H9 (cell line): ENCODE measurements around the gene CSNK1G1. TPM values are rescaled to one million over a fixed set of nuclear protein-coding genes. Genes with fewer than 3 reads are reported as not detected.

Experiments
- DNase-seq: peaks from one replicate; pipeline ENCODE4 v3.0.0-alpha.2; 2017
- H2AFZ ChIP-seq: one replicate; pipeline ENCODE4 v1.6.1; 2013; ENCODE audit warnings: mild to moderate bottlenecking, low read length, control low read depth, moderate library complexity
- H2AK5ac ChIP-seq: 2 replicates; pipeline ENCODE4 v1.6.1; 2013; ENCODE audit warnings: low read length, control low read depth, mixed read lengths; ENCODE audit not compliant: insufficient read length
- H2BK120ac ChIP-seq: one replicate; pipeline ENCODE4 v1.6.1; 2013; ENCODE audit warnings: low read depth, mild to moderate bottlenecking, low read length, control low read depth, inconsistent platforms; ENCODE audit not compliant: poor library complexity, severe bottlenecking
- H2BK12ac ChIP-seq: 2 replicates; pipeline ENCODE4 v1.6.1; 2013; ENCODE audit warnings: low read length, control low read depth, mixed read lengths, low read depth; ENCODE audit not compliant: insufficient read length
- H2BK15ac ChIP-seq: 2 replicates; pipeline ENCODE4 v1.6.1; 2013; ENCODE audit warnings: low read depth, low read length, control low read depth
- H2BK20ac ChIP-seq: one replicate; pipeline ENCODE4 v1.6.1; 2013; ENCODE audit warnings: low read depth, mild to moderate bottlenecking, low read length, control low read depth, inconsistent platforms; ENCODE audit not compliant: poor library complexity, severe bottlenecking
- H2BK5ac ChIP-seq: 2 replicates; pipeline ENCODE4 v1.6.1; 2013; ENCODE audit warnings: low read length, control low read depth, mixed read lengths; ENCODE audit not compliant: insufficient read length
- H3K14ac ChIP-seq: 2 replicates; pipeline ENCODE4 v1.6.1; 2013; ENCODE audit warnings: low read length, control low read depth; ENCODE audit not compliant: insufficient read depth
- H3K18ac ChIP-seq: 2 replicates; pipeline ENCODE4 v1.6.1; 2013; ENCODE audit warnings: low read depth, mild to moderate bottlenecking, mixed read lengths, low read length, control low read depth; ENCODE audit not compliant: insufficient read length
- H3K23ac ChIP-seq: 2 replicates; pipeline ENCODE4 v1.6.1; 2013; ENCODE audit warnings: low read length, control low read depth, mixed read lengths, low read depth; ENCODE audit not compliant: insufficient read length
- H3K23me2 ChIP-seq: 2 replicates; pipeline ENCODE4 v1.6.1; 2013; ENCODE audit warnings: low read depth, mild to moderate bottlenecking, mixed read lengths, low read length, control low read depth; ENCODE audit not compliant: insufficient read length, poor library complexity, severe bottlenecking
- H3K27ac ChIP-seq: 2 replicates; pipeline ENCODE4 v1.5.1; 2013; ENCODE audit warnings: low read length, control low read depth, mixed read lengths, low read depth; ENCODE audit not compliant: insufficient read length
- H3K27me3 ChIP-seq: 2 replicates; pipeline ENCODE4 v1.6.1; 2013; ENCODE audit warnings: low read length, control low read depth, inconsistent platforms; ENCODE audit not compliant: insufficient read depth
- H3K4ac ChIP-seq: 2 replicates; pipeline ENCODE4 v1.6.1; 2013; ENCODE audit warnings: low read depth, mild to moderate bottlenecking, control low read depth, inconsistent platforms, low read length, moderate library complexity
- H3K4me1 ChIP-seq: 2 replicates; pipeline ENCODE4 v1.6.1; 2013; ENCODE audit warnings: low read length, control low read depth, inconsistent platforms; ENCODE audit not compliant: insufficient read depth
- H3K4me2 ChIP-seq: 2 replicates; pipeline ENCODE4 v1.6.1; 2013; ENCODE audit warnings: low read length, control low read depth, mixed read lengths; ENCODE audit not compliant: insufficient read length, insufficient read depth
- H3K56ac ChIP-seq: 2 replicates; pipeline ENCODE4 v1.6.1; 2013; ENCODE audit warnings: low read depth, mild to moderate bottlenecking, mixed read lengths, low read length, control low read depth; ENCODE audit not compliant: insufficient read length
- H3K79me1 ChIP-seq: 2 replicates; pipeline ENCODE4 v1.6.1; 2013; ENCODE audit warnings: low read depth, mild to moderate bottlenecking, moderate library complexity, low read length, control low read depth, inconsistent platforms; ENCODE audit not compliant: insufficient read depth, poor library complexity, severe bottlenecking
- H3K79me2 ChIP-seq: 2 replicates; pipeline ENCODE4 v1.6.1; 2013; ENCODE audit warnings: low read length, control low read depth, inconsistent platforms; ENCODE audit not compliant: insufficient read depth
- H3K9ac ChIP-seq: 2 replicates; pipeline ENCODE4 v1.6.1; 2013; ENCODE audit warnings: low read length, control low read depth, mixed read lengths; ENCODE audit not compliant: insufficient read length; ENCODE audit errors: extremely low read depth
- H3K9me3 ChIP-seq: one replicate; pipeline ENCODE4 v1.6.1; 2013; ENCODE audit warnings: low read depth, low read length, inconsistent platforms; ENCODE audit not compliant: control insufficient read depth
- H3T11ph ChIP-seq: one replicate; pipeline ENCODE4 v1.6.1; 2013; ENCODE audit warnings: mild to moderate bottlenecking, low read length, control low read depth, inconsistent platforms
- H4K20me1 ChIP-seq: one replicate; pipeline ENCODE4 v1.6.1; 2013; ENCODE audit not compliant: control insufficient read depth, insufficient read length, insufficient read depth
- H4K5ac ChIP-seq: 2 replicates; pipeline ENCODE4 v1.6.1; 2013; ENCODE audit warnings: low read depth, mild to moderate bottlenecking, mixed read lengths, low read length, control low read depth; ENCODE audit not compliant: insufficient read length
- H4K8ac ChIP-seq: replicated peaks from 2 replicates; pipeline ENCODE4 v1.6.1; 2013; ENCODE audit warnings: low read length, control low read depth, mixed read lengths, low read depth; ENCODE audit not compliant: insufficient read length
- H4K91ac ChIP-seq: 2 replicates; pipeline ENCODE4 v1.6.1; 2013; ENCODE audit warnings: low read depth, mild to moderate bottlenecking, moderate library complexity, mixed read lengths, low read length, control low read depth; ENCODE audit not compliant: insufficient read length
- H3K27ac Mint-ChIP-seq, 3 experiments: 2 replicates in 2 of 3; 3 replicates in 1 of 3; pipeline ENCODE4 v1.8.0; 2020 to 2021; ENCODE audit warnings: mixed read lengths in 3 of 3, mild to moderate bottlenecking in 1 of 3, moderate library complexity in 1 of 3
- H3K27me3 Mint-ChIP-seq: 2 replicates; pipeline ENCODE4 v1.8.0; 2021; ENCODE audit warnings: low read depth, mild to moderate bottlenecking, moderate library complexity, mixed read lengths
- H3K36me3 Mint-ChIP-seq, 3 experiments: 2 replicates in 2 of 3; 3 replicates in 1 of 3; pipeline ENCODE4 v1.8.0; 2020 to 2021; ENCODE audit warnings: low read depth in 3 of 3, mixed read lengths in 3 of 3; ENCODE audit not compliant: insufficient read depth in 1 of 3
- H3K4me1 Mint-ChIP-seq, 2 experiments: 2 replicates each; pipeline ENCODE4 v1.8.0; 2020; ENCODE audit warnings: mixed read lengths in 2 of 2
- H3K4me3 Mint-ChIP-seq, 2 experiments: 2 replicates in 1 of 2; 3 replicates in 1 of 2; pipeline ENCODE4 v1.8.0; 2020 to 2021; ENCODE audit warnings: mild to moderate bottlenecking in 2 of 2, mixed read lengths in 2 of 2, moderate library complexity in 1 of 2
- H3K9me3 Mint-ChIP-seq, 2 experiments: 2 replicates in 1 of 2; 3 replicates in 1 of 2; pipeline ENCODE4 v1.8.0; 2020; ENCODE audit warnings: mild to moderate bottlenecking in 2 of 2, mixed read lengths in 2 of 2, moderate library complexity in 1 of 2
- CTCF ChIP-seq: fragments of 200-600 bp; sonication (generic); conservative IDR thresholded peaks from 3 replicates; pipeline ENCODE4 v1.8.0; 2021; ENCODE audit warnings: antibody characterized with exemption, mild to moderate bottlenecking
- WGBS: extraction: QIAGEN DNeasy Blood & Tissue Kit; methylation state at CpG from one replicate; pipeline ENCODE4 v1.1.7; 2013; ENCODE audit warnings: missing lambda C conversion rate, low lambda C conversion rate, mixed read lengths; ENCODE audit not compliant: insufficient read length; ENCODE audit errors: extremely low coverage; 5-methylcytosine and 5-hydroxymethylcytosine counted together
- total RNA-seq: library from RNA; stranded (reverse); gene quantifications from 2 replicates; pipeline ENCODE4 v1.2.1, GENCODE V29; 2021

CSNK1G1 gene
- total RNA-seq, 1 experiment from 2014 or later, result 17.1 TPM

- H3K36me3 Mint-ChIP-seq, result peaks cover 0 to 5% (median 0%) of the 10 kb centered on the region in 3 experiments; a peak in 1 of 7 replicates
- Histone ChIP-seq H3K4me2 (no peak overlapping the region), H3K27ac (peak overlapping the region; percentile 91), H3K9ac (no peak overlapping the region), H2BK20ac (no peak overlapping the region), H4K91ac (no peak overlapping the region), H4K20me1 (no peaks in the 10 kb centered on the region), H2AFZ (no peak overlapping the region), H3K23me2 (no peaks in the 10 kb centered on the region), H2AK5ac (no peak overlapping the region), H3K18ac (no peak overlapping the region), H3K4me1 (peaks cover 7% of the 10 kb centered on the region; the same call in 1 of the 2 replicates), H3K79me1 (peaks cover 3% of the 10 kb centered on the region), H4K8ac (no peak overlapping the region), H3K23ac (no peak overlapping the region), H3K79me2 (no peaks in the 10 kb centered on the region), H3K9me3 (no peaks in the 10 kb centered on the region), H3T11ph (peak overlapping the region; percentile 2), H3K14ac (no peak overlapping the region), H2BK5ac (no peak overlapping the region), H3K56ac (no peak overlapping the region), H3K4ac (no peak overlapping the region), H2BK12ac (no peak overlapping the region), H3K27me3 (no peaks in the 10 kb centered on the region), H2BK120ac (no peak overlapping the region), H4K5ac (no peak overlapping the region), H2BK15ac (no peak overlapping the region)
- no peaks in the 10 kb centered on the region for H3K27me3 Mint-ChIP-seq
- peaks cover 18 to 24% of the 10 kb centered on the region in 2 experiments for H3K4me1 Mint-ChIP-seq
- no peaks in the 10 kb centered on the region for H3K9me3 Mint-ChIP-seq
- peak overlapping the region; percentile 24 to 86 (median 86) for H3K27ac Mint-ChIP-seq
- no peak overlapping the region for H3K4me3 Mint-ChIP-seq
- TF ChIP-seq CTCF, result no peak
- peak; percentile 53 for DNase-seq
- no CpG with 5 or more reads among the region's 2 CpGs for WGBS
Observed at GRCh38 chr15:64247906-64248541, 107.9 kb downstream of the CSNK1G1 start.
